GM13977 (cell line): ENCODE measurements around the gene NECTIN4.

Experiments
- DNase-seq: peaks from one replicate; pipeline ENCODE4 v3.0.0; 2012; ENCODE audit warnings: low spot score
- CTCF ChIP-seq: IDR thresholded peaks from 2 replicates; pipeline ENCODE4 v1.5.1; 2012; ENCODE audit warnings: mild to moderate bottlenecking, control low read depth; ENCODE audit not compliant: insufficient read depth; ENCODE audit errors: extremely low read depth, missing control alignments
- in situ Hi-C: fragments of 300-500 bp; cut with MboI; formaldehyde crosslinking; loops from one replicate; pipeline ENCODE4 v1.12.0; 2022; ENCODE audit warnings: low sequenced_read_pairs, low pct_unique_long_range_greater_than_20kb, mixed read lengths, inconsistent platforms; ENCODE audit not compliant: unreplicated experiment

NECTIN4 gene

GRCh38 chr1:161044535-161044907, 44.8 kb downstream of the NECTIN4 start:
- in situ Hi-C loops, result no loop called here
- no peak for DNase-seq
- TF ChIP-seq CTCF, result no peak

GRCh38 chr1:161039546-161039945, 49.8 kb downstream of the NECTIN4 start:
- no peak for TF ChIP-seq CTCF
- in situ Hi-C loops, result no loop called here
- no peak for DNase-seq

DNA sequence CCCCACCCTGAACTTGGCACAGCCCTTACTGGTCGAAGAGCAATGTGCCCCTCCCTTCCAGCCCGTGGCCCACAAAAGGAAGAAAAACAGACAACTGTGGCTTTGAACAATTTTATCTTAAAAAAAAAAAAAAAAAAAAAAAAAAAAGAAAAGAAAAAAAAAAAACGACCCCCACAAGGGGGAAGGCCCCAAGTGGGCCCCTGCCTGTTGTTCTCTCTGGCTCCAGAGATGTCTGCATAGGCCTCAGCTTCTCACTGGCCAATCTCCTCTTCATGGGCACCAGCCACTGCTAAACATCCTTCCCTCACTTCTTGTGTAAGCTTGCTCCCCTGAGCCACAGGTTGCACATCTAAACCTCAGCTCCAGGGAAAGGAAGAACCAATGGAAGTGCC, 50.2 kb downstream of the NECTIN4 start:
- in situ Hi-C loops, result no loop called here
- TF ChIP-seq CTCF, result no peak
- no peak for DNase-seq

- in situ Hi-C loops, result no loop called here
- peak; percentile 90 for DNase-seq
Observed at GRCh38 chr1:161038523-161039153, 50.7 kb downstream of the NECTIN4 start, which contains the start of gene TSTD1. Gene TSTD1, minus strand, starts transcription at chr1:161038964. Its CDS starts 75 bp downstream, at chr1:161038889.

DNA sequence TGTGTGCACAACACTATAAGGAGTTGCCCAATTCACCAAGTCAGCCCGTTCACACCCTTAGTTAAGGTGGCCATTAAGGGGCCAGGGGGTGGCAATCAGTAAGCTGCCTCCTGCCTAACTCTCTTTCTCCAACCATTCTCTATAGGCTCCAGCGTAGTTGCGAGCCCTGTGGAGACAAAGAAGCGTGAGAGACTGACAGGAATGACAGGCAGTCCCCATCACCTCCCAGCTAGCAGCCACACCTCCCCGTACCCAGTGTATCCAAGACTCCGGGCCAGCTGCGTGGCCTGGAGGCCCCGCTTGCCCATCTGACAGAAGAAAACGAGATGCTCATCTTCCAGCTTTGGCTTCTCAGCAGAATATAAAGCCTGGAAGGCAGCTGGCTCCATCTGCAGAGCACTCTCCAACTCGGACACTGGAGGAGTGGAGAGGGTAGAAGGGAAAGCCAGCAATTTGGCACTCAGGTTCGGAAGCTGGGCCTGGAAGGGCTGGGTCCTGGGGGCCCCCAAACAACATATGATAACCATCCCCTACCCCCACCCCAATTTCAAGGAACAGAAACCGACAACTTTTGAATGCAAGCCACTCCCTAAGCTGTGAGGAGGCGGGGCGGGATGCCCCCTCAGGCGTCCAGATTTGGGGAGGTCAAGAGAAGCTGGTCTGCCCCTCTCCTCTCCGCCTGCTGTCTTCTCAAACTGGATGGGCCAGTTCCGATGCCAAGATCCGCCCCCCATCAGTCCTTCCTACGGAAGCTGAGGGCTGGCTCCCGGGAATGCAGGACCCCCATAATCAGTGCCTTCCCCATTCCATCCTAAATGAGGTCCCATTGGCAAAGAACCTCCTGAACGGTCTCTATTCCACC, 51.5 kb downstream of the NECTIN4 start:
- no peak for DNase-seq
- in situ Hi-C loops, result no loop called here
- TF ChIP-seq CTCF, result no peak

More at GRCh38 chr1:161038523-161039153, 50.7 kb downstream of the NECTIN4 start, which contains the start of gene TSTD1:
- TF ChIP-seq CTCF, result no peak

GRCh38 chr1:161033751-161034150, 55.6 kb downstream of the NECTIN4 start:
- no peak for TF ChIP-seq CTCF
- in situ Hi-C loops, result no loop called here
- DNase-seq, result no peak
